ENCODE measurements around the gene AKAP9.

Gene AKAP9

DNA sequence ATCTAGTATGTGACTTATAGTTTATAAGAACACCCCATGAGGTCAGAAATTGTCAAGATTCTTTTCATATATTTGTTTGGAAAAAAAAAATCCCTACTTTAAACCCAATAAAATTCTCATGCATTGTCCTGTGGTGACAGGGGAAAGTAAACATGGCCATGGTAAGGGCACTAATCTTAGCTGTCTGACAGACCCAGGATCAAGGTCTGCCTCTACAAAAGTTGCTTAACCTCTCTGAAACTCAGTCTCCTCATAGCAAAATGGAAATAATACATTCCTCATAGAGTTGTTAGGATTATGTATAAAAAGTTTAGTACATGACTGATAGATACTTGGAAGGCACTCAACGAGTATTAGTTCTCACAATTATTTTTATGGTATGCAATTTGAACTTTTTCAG lies 22.3 kb upstream of the AKAP9 start:
- no peaks in the 10 kb centered on the region for H3K79me2 ChIP-seq (ENCODE audit: insufficient read depth, low read length)
- H3K27me3 ChIP-seq (ENCODE audit: low read length), result no peaks in the 10 kb centered on the region
- no peak overlapping the region for H3K9ac ChIP-seq (ENCODE audit: low read length)
- no peaks in the 10 kb centered on the region for H3K9me3 ChIP-seq (ENCODE audit: insufficient read depth, low read length)
- no peak overlapping the region for H3K4me3 ChIP-seq (ENCODE audit: insufficient read depth, low read length, poor library complexity, severe bottlenecking)
- H3K9me2 ChIP-seq (replicated peaks; ENCODE audit: insufficient read depth, low read length), result no peaks in the 10 kb centered on the region
- TF ChIP-seq EZH2phosphoT487 (conservative IDR thresholded peaks at IDR 0.05; ENCODE audit: low read length), result no peak
- TF ChIP-seq, protein P1, sequence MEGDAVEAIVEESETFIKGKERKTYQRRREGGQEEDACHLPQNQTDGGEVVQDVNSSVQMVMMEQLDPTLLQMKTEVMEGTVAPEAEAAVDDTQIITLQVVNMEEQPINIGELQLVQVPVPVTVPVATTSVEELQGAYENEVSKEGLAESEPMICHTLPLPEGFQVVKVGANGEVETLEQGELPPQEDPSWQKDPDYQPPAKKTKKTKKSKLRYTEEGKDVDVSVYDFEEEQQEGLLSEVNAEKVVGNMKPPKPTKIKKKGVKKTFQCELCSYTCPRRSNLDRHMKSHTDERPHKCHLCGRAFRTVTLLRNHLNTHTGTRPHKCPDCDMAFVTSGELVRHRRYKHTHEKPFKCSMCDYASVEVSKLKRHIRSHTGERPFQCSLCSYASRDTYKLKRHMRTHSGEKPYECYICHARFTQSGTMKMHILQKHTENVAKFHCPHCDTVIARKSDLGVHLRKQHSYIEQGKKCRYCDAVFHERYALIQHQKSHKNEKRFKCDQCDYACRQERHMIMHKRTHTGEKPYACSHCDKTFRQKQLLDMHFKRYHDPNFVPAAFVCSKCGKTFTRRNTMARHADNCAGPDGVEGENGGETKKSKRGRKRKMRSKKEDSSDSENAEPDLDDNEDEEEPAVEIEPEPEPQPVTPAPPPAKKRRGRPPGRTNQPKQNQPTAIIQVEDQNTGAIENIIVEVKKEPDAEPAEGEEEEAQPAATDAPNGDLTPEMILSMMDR (IDR thresholded peaks at IDR 0.05; ENCODE audit: insufficient read depth, low read length, poor library complexity, severe bottlenecking), result no peak
- no peaks in the 10 kb centered on the region for H3F3A ChIP-seq (ENCODE audit: insufficient read depth)
- no peak overlapping the region for H2AFZ ChIP-seq (ENCODE audit: low read depth, low read length, severe bottlenecking)
- no peak overlapping the region for H3K27ac ChIP-seq (ENCODE audit: low read depth, low read length)
- H3K4me2 ChIP-seq (ENCODE audit: low read depth, low read length, poor library complexity, severe bottlenecking), result no peak overlapping the region
- no peaks in the 10 kb centered on the region for H4K20me1 ChIP-seq (ENCODE audit: low read depth, low read length)
- H3K36me3 ChIP-seq (ENCODE audit: low read length), result no peaks in the 10 kb centered on the region

GRCh38 chr7:91922857-91923256 lies 17.8 kb upstream of the AKAP9 start:
- no peaks in the 10 kb centered on the region for H3F3A ChIP-seq (ENCODE audit: insufficient read depth)
- no peak overlapping the region for H2AFZ ChIP-seq (ENCODE audit: low read depth, low read length, severe bottlenecking)
- H3K36me3 ChIP-seq (ENCODE audit: low read length), result no peaks in the 10 kb centered on the region
- H4K20me1 ChIP-seq (ENCODE audit: low read depth, low read length), result no peaks in the 10 kb centered on the region
- H3K4me2 ChIP-seq (ENCODE audit: low read depth, low read length, poor library complexity, severe bottlenecking), result no peak overlapping the region
- no peaks in the 10 kb centered on the region for H3K27me3 ChIP-seq (ENCODE audit: low read length)
- H3K9me2 ChIP-seq (replicated peaks; ENCODE audit: insufficient read depth, low read length), result no peaks in the 10 kb centered on the region
- TF ChIP-seq, protein P1 (IDR thresholded peaks at IDR 0.05; ENCODE audit: insufficient read depth, low read length, poor library complexity, severe bottlenecking), result no peak
- TF ChIP-seq EZH2phosphoT487 (conservative IDR thresholded peaks at IDR 0.05; ENCODE audit: low read length), result no peak
- no peaks in the 10 kb centered on the region for H3K9me3 ChIP-seq (ENCODE audit: insufficient read depth, low read length)
- no peak overlapping the region for H3K4me3 ChIP-seq (ENCODE audit: insufficient read depth, low read length, poor library complexity, severe bottlenecking)
- H3K9ac ChIP-seq (ENCODE audit: low read length), result no peak overlapping the region
- no peak overlapping the region for H3K27ac ChIP-seq (ENCODE audit: low read depth, low read length)
- no peaks in the 10 kb centered on the region for H3K79me2 ChIP-seq (ENCODE audit: insufficient read depth, low read length)

GRCh38 chr7:91927912-91928311 lies 12.8 kb upstream of the AKAP9 start:
- no peak overlapping the region for H3K9ac ChIP-seq (ENCODE audit: low read length)
- TF ChIP-seq, protein P1 (IDR thresholded peaks at IDR 0.05; ENCODE audit: insufficient read depth, low read length, poor library complexity, severe bottlenecking), result no peak
- no peak for TF ChIP-seq EZH2phosphoT487 (conservative IDR thresholded peaks at IDR 0.05; ENCODE audit: low read length)

More at GRCh38 chr7:91927912-91928311, 12.8 kb upstream of the AKAP9 start:
- Histone ChIP-seq H3K27me3 (ENCODE audit: low read length) (no peaks in the 10 kb centered on the region), H4K20me1 (ENCODE audit: low read depth, low read length) (no peaks in the 10 kb centered on the region), H3K4me3 (ENCODE audit: insufficient read depth, low read length, poor library complexity, severe bottlenecking) (no peak overlapping the region), H3K36me3 (ENCODE audit: low read length) (no peaks in the 10 kb centered on the region), H3F3A (ENCODE audit: insufficient read depth) (no peaks in the 10 kb centered on the region), H3K9me3 (ENCODE audit: insufficient read depth, low read length) (no peaks in the 10 kb centered on the region), H3K27ac (ENCODE audit: low read depth, low read length) (no peak overlapping the region), H3K79me2 (ENCODE audit: insufficient read depth, low read length) (no peaks in the 10 kb centered on the region), H3K4me2 (ENCODE audit: low read depth, low read length, poor library complexity, severe bottlenecking) (no peak overlapping the region), H3K9me2 (replicated peaks; ENCODE audit: insufficient read depth, low read length) (no peaks in the 10 kb centered on the region), H2AFZ (ENCODE audit: low read depth, low read length, severe bottlenecking) (no peak overlapping the region)
